ENCODE measurements around the gene TBXAS1.

The TBXAS1 gene

DNA sequence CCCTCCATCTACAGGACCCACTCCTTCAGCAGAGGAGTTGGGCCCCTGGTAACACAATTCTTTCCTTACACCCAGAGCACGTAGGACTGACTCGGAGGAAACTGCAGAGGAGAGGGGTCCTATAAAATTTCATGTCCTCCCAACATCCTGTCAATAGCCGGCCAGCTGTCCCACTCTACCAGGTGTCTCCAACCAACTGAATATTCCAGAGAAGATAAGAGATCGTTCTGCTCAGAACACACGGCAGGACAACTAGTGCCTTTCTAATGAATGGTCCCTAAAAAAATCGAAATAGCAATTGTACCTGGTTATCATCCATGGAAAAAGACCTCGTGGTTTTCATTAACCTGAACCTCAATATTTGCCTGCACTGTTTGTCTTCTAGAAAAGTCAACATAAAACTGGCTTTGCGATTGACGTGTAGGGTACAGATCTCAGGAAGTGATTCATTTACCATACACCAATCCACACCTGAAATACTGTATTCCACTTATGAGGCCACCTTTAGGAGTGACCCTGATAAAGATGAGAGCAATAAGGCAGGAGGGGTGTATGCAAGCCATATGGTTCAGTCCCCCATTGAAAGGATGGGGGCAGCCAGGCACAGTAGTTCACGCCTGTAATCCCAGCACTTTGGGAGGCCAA lies 121.9 kb downstream of the TBXAS1 start:
- DNase-seq: no peak

DNA sequence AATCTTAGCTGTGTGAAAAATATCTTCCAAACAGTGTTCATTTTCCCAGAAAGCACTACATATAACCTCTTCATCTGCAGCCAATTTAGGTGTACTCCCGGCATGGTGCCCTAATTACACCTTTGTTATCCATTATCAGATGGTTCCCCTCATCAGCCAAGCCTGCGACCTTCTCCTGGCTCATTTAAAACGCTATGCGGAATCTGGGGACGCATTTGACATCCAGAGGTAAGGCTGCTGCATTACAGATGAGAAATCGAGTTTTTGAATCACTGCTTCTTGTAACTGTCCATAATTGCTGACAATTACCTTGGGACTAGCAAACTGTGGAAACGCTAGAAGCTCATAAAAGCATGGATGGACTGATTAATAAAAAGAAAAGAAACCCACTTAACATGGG lies 124.2 kb downstream of the TBXAS1 start:
- no peak for DNase-seq

DNA sequence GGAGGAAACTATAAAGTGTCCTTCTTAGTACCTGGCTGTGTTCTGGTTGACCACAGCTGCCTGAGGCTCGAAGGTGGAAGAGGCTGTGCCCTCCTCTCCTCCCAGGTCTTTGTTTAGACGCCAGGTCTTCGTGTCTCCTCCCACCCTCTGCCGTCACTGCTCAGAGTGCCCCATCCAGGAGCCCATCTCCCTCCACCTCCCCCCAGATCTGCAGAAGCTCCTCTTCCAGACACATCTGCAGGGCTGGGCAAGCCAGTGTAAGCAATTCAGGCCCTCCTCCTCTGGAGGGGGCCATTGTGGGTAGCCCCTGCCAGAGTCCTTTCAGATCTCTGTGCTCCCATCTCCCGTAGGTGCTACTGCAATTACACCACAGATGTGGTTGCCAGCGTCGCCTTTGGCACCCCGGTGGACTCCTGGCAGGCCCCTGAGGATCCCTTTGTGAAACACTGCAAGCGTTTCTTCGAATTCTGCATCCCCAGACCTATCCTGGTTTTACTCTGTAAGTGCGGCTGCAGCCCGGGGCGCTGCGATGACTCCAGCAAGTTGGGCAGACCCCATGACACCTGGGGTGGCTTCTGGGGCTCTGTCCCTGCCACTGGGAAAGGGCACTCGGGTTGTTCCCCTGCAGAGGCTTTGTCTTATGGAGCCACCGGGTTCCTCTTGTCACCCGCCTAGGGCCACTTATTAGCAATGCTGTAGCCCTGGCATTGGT lies 126.2 kb downstream of the TBXAS1 start:
- DNase-seq: no peak

DNA sequence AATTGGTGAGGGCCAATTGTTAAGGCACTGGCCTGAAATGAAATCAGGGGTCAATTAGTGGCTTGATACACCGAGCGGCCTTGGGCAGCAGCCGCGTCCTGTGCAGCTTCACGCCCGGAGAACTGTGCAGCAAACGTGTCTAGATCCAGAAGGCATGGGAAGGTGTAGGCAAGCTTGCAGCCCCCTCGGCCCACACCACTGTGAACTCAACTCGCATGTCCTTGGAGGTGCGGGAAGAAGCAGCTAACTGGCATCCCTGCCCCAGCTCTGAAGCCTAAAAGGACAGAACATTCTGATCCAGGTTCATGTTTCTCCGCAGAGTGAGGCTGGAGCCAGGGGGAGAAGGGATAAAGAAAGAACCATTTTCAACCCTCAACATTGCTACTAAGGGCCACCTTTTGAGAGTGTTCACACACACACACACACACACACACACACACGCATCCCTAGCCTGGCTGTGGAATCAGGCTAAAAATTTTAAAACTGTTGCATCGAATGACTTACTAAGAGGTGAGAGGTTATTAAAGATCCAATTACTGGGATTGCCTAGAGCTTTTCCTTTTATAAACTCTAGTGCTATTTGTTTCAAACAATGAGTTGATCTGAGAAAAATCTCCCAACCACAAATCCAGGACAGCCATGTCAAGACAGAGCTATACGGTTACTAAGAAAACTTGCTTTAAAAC lies 129.7 kb downstream of the TBXAS1 start:
- no peak for DNase-seq

DNA sequence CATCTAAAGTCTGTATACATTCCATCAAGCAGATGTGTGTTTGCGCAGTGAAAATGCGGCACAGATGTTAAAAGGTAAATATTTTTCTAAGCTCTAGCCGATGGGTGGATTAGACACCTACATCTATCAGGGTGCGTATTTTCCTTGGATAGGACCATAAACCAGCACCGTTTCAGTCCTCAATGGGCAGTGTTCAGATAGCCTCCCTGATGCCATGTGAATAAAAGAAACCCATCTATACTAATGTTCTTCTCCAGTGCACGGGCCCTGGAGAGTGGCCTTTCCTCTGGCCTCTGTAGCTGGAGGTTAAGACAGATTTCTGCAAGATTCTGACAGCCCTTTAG lies 130.2 kb downstream of the TBXAS1 start:
- DNase-seq: no peak

DNA sequence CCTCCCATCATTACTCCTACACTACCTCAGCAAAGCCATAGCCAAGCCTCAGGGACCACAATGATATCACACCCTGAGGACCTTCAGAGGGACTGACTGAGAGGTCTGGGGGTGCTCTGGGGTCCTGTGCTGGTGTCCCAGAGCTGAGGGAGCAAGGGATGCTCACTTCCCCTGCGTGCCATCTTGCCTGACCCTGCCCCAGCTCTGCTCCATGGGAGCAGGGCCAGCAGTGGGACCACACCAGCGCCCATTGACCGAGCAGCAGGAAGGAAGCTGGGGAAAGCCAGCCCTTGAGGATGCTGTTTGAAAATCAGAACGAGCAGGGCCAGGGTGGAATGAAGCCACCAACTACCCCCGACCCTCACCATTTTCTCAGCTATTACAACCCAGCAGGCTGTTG lies 130.7 kb downstream of the TBXAS1 start:
- DNase-seq: no peak

DNA sequence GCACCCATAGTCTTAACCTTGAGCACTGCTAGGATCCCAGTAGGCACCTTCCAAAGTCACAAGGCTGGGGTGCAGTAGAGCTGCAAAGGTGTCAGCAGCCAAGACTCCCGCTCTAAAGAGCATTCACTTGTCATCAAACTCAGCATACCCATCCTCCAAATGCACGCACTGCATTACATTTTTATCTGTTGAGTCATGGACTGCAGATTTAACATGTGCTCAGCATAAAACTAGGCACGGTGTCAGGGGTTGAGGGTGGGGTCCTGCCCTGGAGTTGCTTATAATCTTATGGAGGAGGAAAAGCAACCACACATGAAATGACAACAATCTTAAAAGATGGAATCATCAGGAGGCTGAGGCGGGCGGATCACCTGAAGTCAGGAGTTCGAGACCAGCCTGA lies 131.1 kb downstream of the TBXAS1 start:
- DNase-seq: no peak

DNA sequence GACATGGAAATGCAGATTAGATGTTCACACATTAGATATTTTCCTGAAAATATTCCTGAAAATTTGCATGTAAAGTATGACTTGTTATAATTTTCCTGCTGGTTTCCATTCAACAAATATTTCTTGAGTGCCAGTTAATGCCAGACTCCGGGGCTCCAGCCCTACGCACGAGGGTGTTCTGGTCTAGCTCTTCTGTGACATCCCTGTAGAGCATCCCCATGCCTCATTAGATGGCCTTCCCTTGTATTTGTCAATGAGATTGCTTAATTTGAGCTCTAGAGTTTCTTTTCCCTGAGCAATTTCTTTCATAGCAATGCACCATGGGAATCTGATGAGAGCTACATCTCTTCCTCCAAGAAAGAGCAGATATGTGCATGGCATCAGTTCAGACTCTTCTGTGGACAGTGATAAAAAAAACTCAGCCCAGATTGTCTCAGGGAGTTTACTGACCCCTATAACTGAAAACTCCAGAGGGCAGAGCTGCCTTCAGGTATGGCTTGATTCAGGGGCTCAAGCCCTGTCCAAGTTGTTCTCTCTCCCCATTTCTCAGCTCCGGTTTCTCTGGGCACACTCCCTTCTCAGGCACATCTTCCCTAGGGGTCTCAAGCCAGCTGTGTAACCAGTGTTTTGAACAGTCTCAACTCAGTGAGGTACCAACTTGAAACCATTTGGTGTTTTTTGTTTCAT lies 137.0 kb downstream of the TBXAS1 start:
- DNase-seq: no peak

DNA sequence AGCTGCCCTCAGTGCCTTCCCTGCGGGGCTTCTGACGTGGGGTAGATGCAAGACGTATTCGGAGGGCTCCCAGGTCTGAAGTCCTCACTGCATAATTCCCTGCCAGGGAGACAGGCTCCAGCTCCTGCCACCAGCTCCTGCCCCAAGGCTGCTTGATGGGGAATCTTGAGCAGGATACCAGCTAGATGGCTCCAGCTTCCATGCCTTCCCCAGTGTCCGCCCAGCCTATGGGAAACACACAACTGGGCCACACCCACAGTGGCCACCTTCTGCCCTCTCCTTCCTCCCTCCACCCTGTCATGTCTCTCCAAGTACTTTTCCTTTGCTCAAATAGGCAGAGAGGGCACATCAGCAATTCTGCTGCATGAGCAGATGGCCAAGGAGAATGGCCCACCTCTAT lies 137.9 kb downstream of the TBXAS1 start:
- DNase-seq: no peak

DNA sequence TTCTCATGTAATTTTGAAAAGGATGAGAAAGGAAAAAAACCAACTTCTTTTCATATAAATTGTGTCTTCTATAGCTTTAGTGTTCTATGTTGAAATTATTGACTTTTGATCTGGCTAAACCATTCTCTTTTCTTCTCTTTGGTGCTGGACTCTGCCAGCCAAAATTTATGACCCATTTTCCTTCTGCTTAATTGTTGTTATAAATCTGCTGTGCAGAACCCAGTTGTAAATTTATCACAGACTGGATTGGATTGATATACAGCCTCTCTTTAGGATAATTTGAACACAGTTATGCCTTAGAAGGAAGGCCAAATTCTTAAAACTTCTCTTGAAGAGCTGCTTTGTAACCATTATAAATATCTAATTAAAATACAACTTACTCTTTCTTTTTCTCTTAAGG lies 139.9 kb downstream of the TBXAS1 start:
- DNase-seq: no peak

DNA sequence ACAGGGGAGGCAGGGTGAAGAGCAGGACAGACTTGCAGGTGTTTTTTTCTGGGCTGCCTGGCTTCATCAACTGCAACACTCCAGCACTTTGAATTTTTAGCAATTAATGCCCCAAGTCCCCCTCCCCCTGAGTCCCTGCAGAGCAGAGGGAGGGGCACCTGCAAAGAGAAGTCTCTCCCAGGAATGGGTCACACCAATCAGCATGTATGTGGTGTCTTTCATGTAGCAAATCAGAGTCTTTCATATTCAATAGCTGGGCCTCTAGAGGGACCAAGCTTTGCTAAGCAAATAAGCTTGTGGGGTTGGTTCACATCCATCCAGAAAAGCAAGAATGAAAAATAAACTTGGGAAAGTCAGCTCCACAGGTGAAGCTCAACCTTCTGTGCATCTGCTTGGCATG lies 143.0 kb downstream of the TBXAS1 start:
- DNase-seq: no peak

DNA sequence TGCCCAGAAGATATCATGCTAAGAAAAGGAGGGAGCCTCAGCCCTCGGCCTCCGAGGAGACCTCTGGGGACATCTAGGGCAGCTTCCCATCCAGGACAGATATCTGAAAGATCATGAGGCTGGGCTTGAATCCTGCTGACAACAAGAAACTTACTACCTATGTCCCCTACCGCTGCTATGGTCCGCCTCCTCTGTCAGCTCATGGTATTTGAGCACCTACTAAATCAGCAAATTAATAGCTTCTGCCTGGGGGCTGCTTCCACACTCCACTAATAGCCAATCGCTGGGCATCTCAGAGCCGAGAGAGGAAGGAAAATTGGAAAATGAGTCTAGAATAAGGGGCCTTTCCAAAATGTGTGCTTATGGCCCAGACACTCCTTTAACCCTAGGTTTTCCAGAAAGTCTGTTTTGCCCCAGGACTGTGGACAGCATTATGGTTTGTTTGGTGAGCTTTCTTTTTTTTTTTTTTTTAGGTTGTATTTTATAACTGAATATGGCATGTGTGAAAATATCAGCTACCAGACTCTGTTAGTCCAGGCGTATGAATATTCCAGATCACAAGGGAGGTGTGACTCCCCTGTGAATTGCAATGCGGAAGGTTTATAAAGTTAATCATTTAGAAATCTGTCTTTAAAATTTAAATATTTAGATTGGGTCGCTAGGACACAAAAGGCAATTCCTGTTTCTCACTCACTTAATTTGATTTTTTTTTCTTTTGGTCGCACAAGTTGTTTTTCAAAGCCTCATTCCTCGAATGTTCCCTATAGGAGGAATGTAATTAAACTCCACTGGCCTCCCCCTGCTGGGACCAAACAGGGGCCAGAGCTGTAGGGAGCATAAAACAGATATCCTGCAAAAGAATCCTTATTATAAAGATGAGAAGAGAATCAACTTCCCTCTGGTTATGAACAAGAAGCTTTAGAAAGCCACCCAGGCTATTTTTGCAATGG lies 144.3 kb downstream of the TBXAS1 start:
- no peak for DNase-seq

DNA sequence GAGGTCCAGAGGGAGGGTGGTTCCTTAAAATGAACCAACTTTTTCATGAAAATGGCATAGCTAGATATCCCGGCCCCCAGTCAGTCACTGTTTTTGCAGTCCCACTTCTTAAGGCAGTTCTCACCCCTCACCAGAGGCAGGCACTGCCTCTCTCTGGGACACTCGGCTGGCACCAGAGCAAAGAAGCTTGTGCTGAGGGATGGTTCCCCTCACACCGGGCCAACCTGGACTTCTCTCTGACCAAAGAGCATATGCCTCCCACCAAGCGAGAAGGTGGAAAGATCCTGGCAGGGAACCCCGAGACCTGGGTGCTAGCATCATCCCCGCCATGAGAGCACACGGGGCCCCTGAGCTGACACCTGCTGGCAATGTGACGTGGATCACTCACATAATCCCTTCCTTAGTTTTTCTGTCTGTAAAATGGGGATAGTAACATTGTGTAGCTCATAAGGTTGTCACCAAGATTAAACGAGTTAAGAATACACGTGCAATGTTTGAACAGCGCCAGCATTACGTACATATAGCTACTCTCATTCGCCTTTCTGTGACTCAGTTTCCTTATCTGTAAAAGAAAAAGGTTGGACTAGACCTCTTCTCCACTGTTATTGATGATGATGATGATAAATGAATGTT lies 145.2 kb downstream of the TBXAS1 start:
- DNase-seq: no peak

DNA sequence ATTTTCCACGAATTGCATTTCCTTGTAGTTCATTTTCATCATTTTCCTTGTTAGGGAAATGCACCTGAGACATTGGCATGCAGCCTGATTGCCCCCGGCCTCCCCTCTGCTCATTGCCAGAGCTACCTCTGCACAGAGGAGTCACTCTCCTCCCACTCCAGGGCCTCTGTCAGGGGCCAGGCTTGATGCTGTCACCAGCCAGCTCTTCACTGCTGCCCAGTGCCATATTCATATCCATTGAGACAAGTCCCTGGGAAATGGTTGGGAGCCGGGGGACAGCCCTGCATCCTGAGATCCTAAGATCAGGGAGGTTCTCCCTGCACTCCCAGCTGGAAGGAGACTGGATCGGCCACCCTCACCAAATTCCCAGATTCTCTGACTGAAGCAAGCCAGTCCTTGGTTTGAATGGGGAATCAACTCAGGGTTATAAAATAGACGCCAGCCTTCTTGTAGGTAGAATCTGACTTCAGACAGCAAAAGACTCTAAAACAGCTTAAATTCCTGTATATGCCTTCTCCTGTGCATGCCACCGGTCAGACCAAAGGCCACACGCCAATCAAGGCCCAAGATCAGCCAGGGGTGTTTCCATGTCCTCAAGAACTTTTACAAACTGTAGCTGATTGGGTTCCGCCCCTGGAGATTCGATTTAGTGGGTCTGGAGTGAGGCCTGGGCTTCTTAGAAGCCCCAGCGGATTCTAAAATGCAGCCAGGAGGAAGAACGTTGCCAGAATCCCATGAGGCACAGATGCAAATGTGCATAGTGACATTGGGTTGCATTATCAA lies 147.2 kb downstream of the TBXAS1 start:
- no peak for DNase-seq

DNA sequence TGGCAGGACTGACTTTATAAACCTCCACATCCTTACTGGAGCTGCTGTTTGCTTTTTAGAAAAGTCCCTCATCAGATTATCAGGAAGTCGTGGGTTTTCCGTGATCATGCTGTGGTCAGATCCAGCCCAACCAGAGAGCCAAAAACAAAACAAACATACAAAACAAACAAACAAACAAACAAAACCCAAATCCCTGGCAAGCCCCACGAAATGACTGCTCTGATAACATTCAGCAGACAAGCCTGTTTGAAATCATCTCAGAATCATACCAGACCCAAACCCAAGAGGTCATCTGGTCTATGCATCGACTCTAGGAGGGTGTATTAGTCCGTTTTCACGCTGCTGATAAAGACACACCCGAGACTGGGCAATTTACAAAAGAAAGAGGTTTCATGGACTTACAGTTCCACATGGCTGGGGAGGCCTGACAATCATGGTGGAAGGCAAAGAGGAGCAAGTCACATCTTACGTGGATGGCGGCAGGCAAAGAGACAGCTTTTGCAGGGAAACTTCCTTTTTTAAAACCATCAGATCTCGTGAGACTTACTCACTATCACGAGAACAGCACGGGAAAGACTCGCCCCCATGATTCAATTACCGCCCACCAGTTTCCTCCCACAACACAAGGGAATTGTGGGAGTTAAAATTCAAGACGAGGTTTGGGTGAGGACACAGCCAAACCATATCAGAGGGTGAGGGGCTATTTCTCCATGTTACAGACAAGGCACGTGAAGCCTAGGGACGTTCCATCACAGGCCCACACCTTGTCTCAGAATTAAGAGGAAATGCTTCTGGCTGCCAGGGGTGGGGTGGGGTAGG lies 148.0 kb downstream of the TBXAS1 start:
- no peak for DNase-seq

DNA sequence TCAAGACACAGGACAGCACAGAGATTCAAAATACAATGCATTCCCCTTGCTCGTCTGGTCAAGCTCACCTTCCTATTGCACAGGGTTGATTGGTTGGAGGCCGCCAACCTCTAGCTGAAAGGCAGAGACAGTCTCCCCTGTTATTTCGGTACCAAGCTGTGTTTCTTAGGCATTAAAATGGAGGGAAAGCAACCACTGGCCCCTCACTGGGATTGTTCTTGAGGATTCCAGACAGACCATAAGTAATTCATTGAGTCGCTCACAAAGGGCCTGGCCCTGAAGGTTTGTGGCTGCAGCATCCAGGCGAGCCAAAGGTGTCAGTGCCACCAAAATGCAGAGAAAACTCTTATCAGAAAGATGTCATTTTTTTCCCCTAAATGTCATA lies 152.4 kb downstream of the TBXAS1 start:
- DNase-seq: no peak

DNA sequence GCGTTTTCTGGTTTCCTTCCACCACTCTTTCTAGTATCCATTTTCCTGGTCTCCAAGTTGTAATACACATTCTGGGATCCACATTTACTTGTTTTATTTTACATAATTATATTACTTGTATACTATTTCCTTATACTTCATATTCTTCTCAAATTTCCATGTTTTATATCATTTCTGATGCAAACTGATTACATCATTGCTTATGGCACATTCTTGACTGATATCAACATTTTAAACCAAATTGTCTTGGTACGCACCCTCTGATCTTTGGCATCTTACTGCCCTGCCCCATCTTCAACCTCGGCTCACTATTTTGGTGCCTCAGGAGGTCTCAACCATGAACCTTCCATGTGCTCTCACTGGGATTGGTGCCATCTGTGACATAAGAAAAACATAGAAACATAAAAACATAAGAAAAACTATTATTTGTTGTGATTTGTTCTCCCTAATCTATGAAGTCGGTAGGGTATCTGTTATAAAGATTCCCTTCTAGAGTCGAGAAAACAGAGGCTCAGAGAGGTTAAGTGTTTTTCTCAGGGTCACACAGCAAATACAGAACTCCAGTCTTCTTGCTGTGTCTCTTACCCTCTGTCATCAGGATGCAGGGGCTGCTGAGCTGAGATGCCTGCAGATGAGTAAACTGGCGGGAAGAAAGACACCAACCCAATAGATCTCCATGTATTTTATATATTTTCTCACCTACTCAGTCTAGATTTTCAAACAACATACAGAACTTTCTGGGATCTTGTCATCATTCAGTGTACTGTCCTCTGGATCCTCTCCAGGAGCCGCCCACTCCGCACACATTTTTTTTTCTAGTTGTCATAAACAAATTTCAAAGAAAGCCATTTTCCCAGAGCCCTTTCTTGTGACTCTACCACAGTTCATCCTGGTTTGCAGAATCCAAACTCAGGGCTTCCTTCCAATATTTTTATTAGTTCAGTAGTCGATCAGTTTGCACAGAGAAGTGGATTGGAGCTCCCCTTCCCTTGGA lies 154.2 kb downstream of the TBXAS1 start:
- no peak for DNase-seq

DNA sequence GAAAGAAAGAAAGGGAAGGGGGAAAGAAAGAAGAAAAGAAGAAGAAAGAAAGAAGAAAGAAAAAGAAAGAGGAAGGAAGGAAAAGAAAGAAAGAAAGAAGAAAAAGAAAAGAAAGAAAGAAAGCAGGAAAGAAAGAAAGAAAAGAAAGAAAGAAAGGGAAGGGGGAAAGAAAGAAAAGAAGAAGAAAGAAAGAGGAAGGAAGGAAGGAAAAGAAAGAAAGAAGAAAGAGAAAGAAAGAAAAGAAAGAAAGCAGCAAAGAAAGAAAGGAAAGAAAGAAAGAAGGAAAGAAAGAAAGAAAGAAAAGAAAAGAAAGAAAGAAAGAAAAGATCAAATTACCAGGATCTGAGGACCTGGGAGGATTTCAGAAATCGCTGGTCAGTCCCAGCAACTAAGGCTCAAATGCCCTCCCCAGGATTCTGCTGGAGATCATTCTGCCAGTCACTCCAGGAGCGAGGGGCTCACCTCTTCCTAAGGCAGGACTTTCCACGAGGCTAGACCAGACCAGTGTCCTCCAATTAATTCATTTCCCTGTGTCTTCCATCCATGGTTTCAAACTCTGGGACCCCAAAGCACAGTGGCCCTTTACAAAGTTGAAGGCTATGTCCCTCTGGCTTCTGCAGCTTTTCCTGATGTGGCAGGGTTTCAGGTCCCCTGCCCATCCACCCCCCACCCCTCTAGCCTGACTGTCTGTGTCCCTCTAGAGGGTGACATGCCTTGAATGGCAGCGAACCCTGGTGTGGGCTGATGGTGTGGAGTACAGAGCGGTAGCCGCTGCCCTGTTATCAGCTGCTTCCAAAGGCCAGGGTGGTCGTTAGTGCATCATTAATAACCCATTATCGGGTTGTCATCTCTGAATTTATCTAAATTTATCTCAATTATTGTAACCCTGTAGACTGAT lies 155.8 kb downstream of the TBXAS1 start:
- no peak for DNase-seq

Measured in NCI-H524 (cell line).